ENCODE measurements around the gene ABCD2. TPM values are rescaled to one million over a fixed set of nuclear protein-coding genes. Genes with fewer than 3 reads are reported as not detected.

The ABCD2 gene
- total and polyA plus RNA-seq, 2 of the 4 experiments (the other 2 are of a cell fraction), result not detected

- Histone ChIP-seq H3K27me3 (ENCODE audit: control insufficient read depth, insufficient read depth, low read length) (no peaks in the 10 kb centered on the region), H3K27ac (ENCODE audit: insufficient read depth, low read length) (no peak overlapping the region), H3K56ac (ENCODE audit: extremely low read depth, insufficient read depth, low read length) (no peak overlapping the region), H3K23ac (ENCODE audit: low read depth, low read length) (no peak overlapping the region), H3K4ac (ENCODE audit: low read depth, low read length) (no peak overlapping the region), H3K18ac (ENCODE audit: low read depth, low read length) (no peak overlapping the region), H4K5ac (ENCODE audit: low read depth, low read length) (no peak overlapping the region), H2BK15ac (ENCODE audit: low read depth, low read length) (no peak overlapping the region), H3K9me1 (ENCODE audit: insufficient read depth, low read length) (no peaks in the 10 kb centered on the region), H2AFZ (replicated peaks; ENCODE audit: low read length, poor library complexity) (no peak overlapping the region), H3K9me3 (ENCODE audit: control insufficient read depth, insufficient read depth, low read length) (no peaks in the 10 kb centered on the region), H4K20me1 (ENCODE audit: insufficient read depth, low read length) (no peaks in the 10 kb centered on the region), H4K8ac (ENCODE audit: low read depth in 2 of 2, low read length in 2 of 2) (no peak overlapping the region), H2BK20ac (ENCODE audit: low read depth, low read length) (no peak overlapping the region), H3K9ac (ENCODE audit: low read depth, low read length) (no peak overlapping the region), H2BK5ac (ENCODE audit: low read depth, low read length, poor library complexity, severe bottlenecking) (no peak overlapping the region), H3K4me3 (ENCODE audit: insufficient read depth, low read depth, low read length) (no peak overlapping the region), H4K91ac (ENCODE audit: insufficient read depth, low read depth, low read length) (no peak overlapping the region), H2AK5ac (ENCODE audit: low read depth, low read length) (no peak overlapping the region), H3K14ac (replicated peaks; ENCODE audit: low read depth, low read length) (no peak overlapping the region), H3K79me1 (ENCODE audit: low read depth in 1 of 2, low read length in 2 of 2) (no peaks in the 10 kb centered on the region), H3K36me3 (ENCODE audit: control insufficient read depth, insufficient read depth, low read length) (no peaks in the 10 kb centered on the region), H3K4me1 (ENCODE audit: control insufficient read depth, insufficient read depth, low read length) (no peaks in the 10 kb centered on the region), H3K4me2 (ENCODE audit: low read depth, low read length) (no peak overlapping the region), H2AK9ac (replicated peaks; ENCODE audit: low read depth, low read length, poor library complexity) (no peak overlapping the region), H2BK120ac (ENCODE audit: low read depth, low read length) (no peak overlapping the region)
- no TSS peak for BruUV-seq (replicated peaks)
- ATAC-seq (ENCODE audit: low read depth) (no peak), DNase-seq (no peak)
- dilution Hi-C loops (cut with HindIII; ENCODE audit: low sequenced_read_pairs, unreplicated experiment) (no loop called here), in situ Hi-C loops (cut with MboI; ENCODE audit: low sequenced_read_pairs) (no loop called here), intact Hi-C loops (cut with micrococcal nuclease) (no loop called here)
- POLR2A ChIA-PET (ENCODE audit: unreplicated experiment), result no interaction called here
- TF ChIP-seq RAD21 (IDR thresholded peaks at IDR 0.05; ENCODE audit: low read length) (no peak), NFE2L2 (IDR thresholded peaks at IDR 0.05; ENCODE audit: low read depth, low read length) (no peak), CTCF (conservative IDR thresholded peaks at IDR 0.05; ENCODE audit: low read depth, low read length) (no peak), MAFK (IDR thresholded peaks at IDR 0.05; ENCODE audit: low read depth, low read length) (no peak), CHD1 (IDR thresholded peaks at IDR 0.05; ENCODE audit: low read depth, low read length) (no peak), USF2 (IDR thresholded peaks at IDR 0.05; ENCODE audit: low read depth, low read length) (no peak), RCOR1 (IDR thresholded peaks at IDR 0.05; ENCODE audit: insufficient replicate concordance, low read length) (no peak), BHLHE40 (IDR thresholded peaks at IDR 0.05; ENCODE audit: low read depth, low read length) (no peak), POLR2A (IDR thresholded peaks at IDR 0.05; ENCODE audit: low read depth, low read length) (no peak)
- CTCF ChIA-PET, result no interaction called here
Measured at GRCh38 chr12:39638178-39638577, 18.6 kb upstream of the ABCD2 start.
